MCF 10A (cell line): ENCODE measurements around the gene SLAMF9. TPM values are rescaled to one million over a fixed set of nuclear protein-coding genes. Genes with fewer than 3 reads are reported as not detected.
A peak's percentile ranks its signal among the peaks of the same experiment; 100 is the strongest.

ENCODE experiments used
- BruUV-seq: library from RNA; stranded (reverse); fragments of 400-500 nt; replicated peaks from 2 replicates; lab custom pipeline; 2021; lab: Mats Ljungman, UMichigan
- CTCF ChIA-PET: fragments of 300-600 bp; sonication (Branson Sonifier 250); formaldehyde crosslinking; extraction: SDS; loops from one replicate; lab custom pipeline; 2021; ENCODE audit warnings: antibody characterized with exemption, inconsistent platforms; lab: Yijun Ruan, JAX
- POLR2A ChIA-PET: fragments of 300-600, 350-650 bp; sonication (Branson Sonifier 250); formaldehyde crosslinking; extraction: SDS; loops from one replicate; lab custom pipeline; 2020; ENCODE audit warnings: antibody characterized with exemption, inconsistent platforms; lab: Yijun Ruan, JAX
- DNase-seq: peaks from one replicate; pipeline ENCODE4 v3.0.0-alpha.2; 2018; ENCODE audit not compliant: unreplicated experiment
- H3K27ac Mint-ChIP-seq: one replicate; pipeline ENCODE4 v1.8.0; 2022; ENCODE audit warnings: mild to moderate bottlenecking, low read depth, mixed read lengths; ENCODE audit not compliant: unreplicated experiment
- H3K27me3 Mint-ChIP-seq: one replicate; pipeline ENCODE4 v1.8.0; 2022; ENCODE audit warnings: mixed read lengths; ENCODE audit not compliant: insufficient read depth, unreplicated experiment
- H3K36me3 Mint-ChIP-seq: one replicate; pipeline ENCODE4 v1.8.0; 2022; ENCODE audit warnings: mild to moderate bottlenecking, moderate library complexity, mixed read lengths; ENCODE audit not compliant: insufficient read depth, unreplicated experiment
- H3K4me1 Mint-ChIP-seq: one replicate; pipeline ENCODE4 v1.8.0; 2022; ENCODE audit warnings: mixed read lengths; ENCODE audit not compliant: insufficient read depth, unreplicated experiment
- H3K4me3 Mint-ChIP-seq: one replicate; pipeline ENCODE4 v1.8.0; 2022; ENCODE audit warnings: mild to moderate bottlenecking, moderate library complexity, mixed read lengths; ENCODE audit not compliant: unreplicated experiment
- H3K9me3 Mint-ChIP-seq: one replicate; pipeline ENCODE4 v1.8.0; 2022; ENCODE audit warnings: mixed read lengths; ENCODE audit not compliant: unreplicated experiment
- intact Hi-C: fragments of 100-400 bp; cut with micrococcal nuclease; formaldehyde crosslinking; loops from 2 replicates; pipeline ENCODE4 v1.14.1; 2022
- total RNA-seq: library from RNA; stranded (reverse); gene quantifications from 2 replicates; pipeline ENCODE4 v1.2.3, GENCODE V29; 2022
- TF ChIP-seq, protein P1 (sequence below): fragments of 200-600 bp; IDR thresholded peaks from one replicate; pipeline ENCODE4 v1.8.0; 2022; ENCODE audit warnings: antibody characterized with exemption, mild to moderate bottlenecking; ENCODE audit not compliant: unreplicated experiment

The SLAMF9 gene
- total RNA-seq, 1 experiment from 2014 or later, result not detected

DNA sequence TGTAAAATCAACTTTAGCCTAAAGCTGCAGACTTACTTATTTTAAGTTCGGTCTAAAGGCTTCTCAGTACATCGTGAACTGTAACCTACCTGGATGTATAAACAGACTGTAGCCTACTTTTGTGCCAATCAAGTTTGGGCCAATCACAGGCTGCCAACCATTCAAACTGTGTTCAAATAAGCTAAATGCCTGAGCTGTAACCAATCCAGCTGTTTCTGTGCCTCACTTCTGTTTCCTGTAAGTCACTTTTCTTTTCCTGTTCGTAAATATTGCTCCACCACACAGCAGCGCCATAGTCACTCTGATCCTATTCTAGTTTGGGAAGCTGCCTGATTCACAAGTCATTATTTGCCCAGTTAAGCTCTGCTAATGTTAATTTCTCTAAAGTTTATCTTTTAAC is 37.5 kb upstream of the SLAMF9 start:
- BruUV-seq, result no TSS peak
- Mint-ChIP-seq H3K4me1 (peaks cover 13% of the 10 kb centered on the region), H3K36me3 (no peaks in the 10 kb centered on the region), H3K9me3 (no peaks in the 10 kb centered on the region), H3K27ac (no peak overlapping the region), H3K4me3 (no peak overlapping the region), H3K27me3 (no peaks in the 10 kb centered on the region)
- ChIA-PET POLR2A (interaction anchor here (0.9 to 1.3 kb wide), 2 partner anchors 12 to 22 kb away, joined by 3 to 4 read pairs; no protein-coding TSS in a partner anchor), CTCF (interaction anchor here (0.5 to 4.3 kb wide), 8 partner anchors 15 to 781 kb away, joined by 3 to 28 read pairs (median 4); partner anchors contain the start of gene TAGLN2)
- DNase-seq, result peak; percentile 7
- TF ChIP-seq, protein P1, sequence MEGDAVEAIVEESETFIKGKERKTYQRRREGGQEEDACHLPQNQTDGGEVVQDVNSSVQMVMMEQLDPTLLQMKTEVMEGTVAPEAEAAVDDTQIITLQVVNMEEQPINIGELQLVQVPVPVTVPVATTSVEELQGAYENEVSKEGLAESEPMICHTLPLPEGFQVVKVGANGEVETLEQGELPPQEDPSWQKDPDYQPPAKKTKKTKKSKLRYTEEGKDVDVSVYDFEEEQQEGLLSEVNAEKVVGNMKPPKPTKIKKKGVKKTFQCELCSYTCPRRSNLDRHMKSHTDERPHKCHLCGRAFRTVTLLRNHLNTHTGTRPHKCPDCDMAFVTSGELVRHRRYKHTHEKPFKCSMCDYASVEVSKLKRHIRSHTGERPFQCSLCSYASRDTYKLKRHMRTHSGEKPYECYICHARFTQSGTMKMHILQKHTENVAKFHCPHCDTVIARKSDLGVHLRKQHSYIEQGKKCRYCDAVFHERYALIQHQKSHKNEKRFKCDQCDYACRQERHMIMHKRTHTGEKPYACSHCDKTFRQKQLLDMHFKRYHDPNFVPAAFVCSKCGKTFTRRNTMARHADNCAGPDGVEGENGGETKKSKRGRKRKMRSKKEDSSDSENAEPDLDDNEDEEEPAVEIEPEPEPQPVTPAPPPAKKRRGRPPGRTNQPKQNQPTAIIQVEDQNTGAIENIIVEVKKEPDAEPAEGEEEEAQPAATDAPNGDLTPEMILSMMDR, result no peak
- intact Hi-C loops, result no loop called here

DNA sequence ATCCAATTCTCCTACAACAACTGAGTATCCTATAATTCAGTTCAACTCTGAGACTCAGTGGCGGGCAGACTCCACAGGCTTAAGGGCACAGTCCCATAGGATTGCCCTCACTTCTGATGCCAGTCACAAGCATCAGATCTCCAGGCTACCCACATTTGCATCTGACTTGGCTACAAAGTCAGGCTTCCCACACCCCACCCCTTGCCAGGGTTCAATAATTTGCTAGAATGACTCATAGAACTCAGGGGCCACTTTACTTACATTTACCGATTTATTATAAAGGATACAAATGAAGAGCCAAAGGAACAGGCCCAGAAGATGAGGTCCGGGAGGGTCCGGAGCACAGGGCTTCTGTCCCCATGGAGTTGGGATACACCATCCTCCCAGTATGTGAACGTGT is 36.0 kb upstream of the SLAMF9 start:
- ChIA-PET CTCF (interaction anchor here (0.6 to 1.7 kb wide), 7 partner anchors 17 to 829 kb away, joined by 3 to 7 read pairs (median 3); partner anchors contain the start of genes KCNJ9 and TAGLN2), POLR2A (interaction anchor here (0.6 to 1.5 kb wide), 3 partner anchors 16 to 64 kb away, joined by 3 to 4 read pairs (median 3); no protein-coding TSS in a partner anchor)
- TF ChIP-seq, protein P1, result no peak
- Mint-ChIP-seq H3K27me3 (no peaks in the 10 kb centered on the region), H3K4me3 (no peak overlapping the region), H3K27ac (no peak overlapping the region), H3K36me3 (no peaks in the 10 kb centered on the region), H3K9me3 (no peaks in the 10 kb centered on the region), H3K4me1 (no peaks in the 10 kb centered on the region)
- DNase-seq, result no peak
- BruUV-seq, result no TSS peak
- intact Hi-C loops, result no loop called here

DNA sequence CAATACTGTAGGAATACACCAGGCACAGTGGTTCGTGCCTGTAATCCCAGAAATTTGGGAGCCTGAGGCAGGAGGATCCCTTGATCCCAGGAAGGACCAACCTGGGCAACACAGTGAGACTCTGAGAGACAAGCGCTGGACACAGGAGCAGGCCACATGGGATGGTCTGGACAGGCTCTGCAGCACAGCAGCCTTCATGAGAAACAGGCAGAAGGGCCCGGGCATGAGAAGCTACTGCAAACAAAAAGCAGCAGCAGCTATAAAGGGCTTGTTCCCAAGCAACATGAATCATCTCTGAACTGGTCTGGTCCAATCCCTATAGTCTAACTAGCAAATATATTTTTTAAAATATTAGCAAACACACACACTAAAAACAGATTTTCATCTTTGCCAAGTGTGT is 35.5 kb upstream of the SLAMF9 start:
- intact Hi-C loops, result no loop called here
- Mint-ChIP-seq H3K27me3 (no peaks in the 10 kb centered on the region), H3K4me3 (no peak overlapping the region), H3K4me1 (no peaks in the 10 kb centered on the region), H3K27ac (no peak overlapping the region), H3K36me3 (no peaks in the 10 kb centered on the region), H3K9me3 (no peaks in the 10 kb centered on the region)
- ChIA-PET POLR2A (interaction anchor here (0.6 to 1.5 kb wide), 2 partner anchors 16 to 63 kb away, joined by 3 to 4 read pairs; no protein-coding TSS in a partner anchor), CTCF (interaction anchor here (0.6 to 8.7 kb wide), 5 partner anchors 17 to 97 kb away, joined by 3 to 75 read pairs (median 6); partner anchors contain the start of gene KCNJ9)
- TF ChIP-seq, protein P1, result no peak
- BruUV-seq, result no TSS peak
- DNase-seq, result no peak

DNA sequence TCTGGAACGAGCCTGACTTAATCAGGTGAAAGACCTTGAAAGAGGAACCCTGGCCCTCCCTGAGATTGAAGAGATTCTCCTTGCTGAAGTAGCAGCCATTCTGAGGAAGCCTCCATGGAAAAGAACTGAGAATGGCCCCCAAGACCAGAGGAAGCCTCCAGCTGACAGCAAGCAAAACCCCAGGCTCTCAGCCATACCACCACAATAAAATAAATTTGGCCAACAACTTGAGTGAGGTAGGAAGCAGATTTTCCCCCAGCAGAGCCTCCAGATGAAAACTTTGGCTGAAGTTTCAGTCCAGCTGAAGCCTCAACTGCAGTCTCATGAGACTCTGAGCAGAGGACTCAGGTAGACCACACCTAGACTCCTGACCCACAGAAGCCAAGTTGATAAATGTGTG is 34.0 kb upstream of the SLAMF9 start:
- TF ChIP-seq, protein P1, result no peak
- no TSS peak for BruUV-seq
- H3K36me3 Mint-ChIP-seq, result no peaks in the 10 kb centered on the region
- no peak for DNase-seq
- H3K9me3 Mint-ChIP-seq, result no peaks in the 10 kb centered on the region
- intact Hi-C loops, result no loop called here
- ChIA-PET CTCF (interaction anchor here (8.7 kb wide), 1 partner anchor 18 kb away, joined by 75 read pairs; no protein-coding TSS in a partner anchor), POLR2A (interaction anchor here (1.0 kb wide), 1 partner anchor 18 kb away, joined by 4 read pairs; no protein-coding TSS in a partner anchor)
- H3K27ac Mint-ChIP-seq, result no peak overlapping the region
- no peaks in the 10 kb centered on the region for H3K4me1 Mint-ChIP-seq
- H3K4me3 Mint-ChIP-seq, result no peak overlapping the region
- H3K27me3 Mint-ChIP-seq, result no peaks in the 10 kb centered on the region
